Measurements from ENCODE around the gene NKAIN2.

DNA sequence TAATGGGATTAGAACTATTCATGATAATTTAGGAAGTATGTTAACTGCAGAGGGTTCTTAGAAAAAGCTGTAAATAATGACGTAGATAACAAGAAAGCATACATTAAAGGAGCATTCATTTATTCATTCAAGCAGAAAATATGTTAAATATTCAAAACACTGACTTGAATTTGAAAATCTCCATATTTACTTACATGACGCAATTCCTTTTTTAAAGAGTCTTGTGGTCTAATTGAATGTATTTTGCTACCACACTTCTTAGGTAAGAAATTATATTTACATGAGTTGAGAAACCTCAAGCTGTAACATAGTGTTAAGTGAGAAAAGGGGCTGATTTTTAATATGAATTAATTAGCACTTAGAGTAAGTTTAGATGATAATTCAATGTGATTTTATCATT, 38.9 kb upstream of the NKAIN2 start:
- TF ChIP-seq CTCF (conservative IDR thresholded peaks at IDR 0.05; ENCODE audit: low read depth, low read length) (no peak), EZH2 (IDR thresholded peaks at IDR 0.05; ENCODE audit: borderline replicate concordance, low read depth, low read length, poor library complexity, severe bottlenecking) (no peak)
